HG03460 (cell line): ENCODE results near the gene CTTNBP2NL.
"Not testable (repeated sequence)": the region's sequence is repeated elsewhere in the genome, so short reads cannot be mapped to it uniquely, and the experiment has no call there.

Source experiments
- ATAC-seq: cut with Tn5 transposase; IDR thresholded peaks from one replicate; pipeline ENCODE4 v1.9.1; 2021; ENCODE audit not compliant: unreplicated experiment

CTTNBP2NL gene

DNA sequence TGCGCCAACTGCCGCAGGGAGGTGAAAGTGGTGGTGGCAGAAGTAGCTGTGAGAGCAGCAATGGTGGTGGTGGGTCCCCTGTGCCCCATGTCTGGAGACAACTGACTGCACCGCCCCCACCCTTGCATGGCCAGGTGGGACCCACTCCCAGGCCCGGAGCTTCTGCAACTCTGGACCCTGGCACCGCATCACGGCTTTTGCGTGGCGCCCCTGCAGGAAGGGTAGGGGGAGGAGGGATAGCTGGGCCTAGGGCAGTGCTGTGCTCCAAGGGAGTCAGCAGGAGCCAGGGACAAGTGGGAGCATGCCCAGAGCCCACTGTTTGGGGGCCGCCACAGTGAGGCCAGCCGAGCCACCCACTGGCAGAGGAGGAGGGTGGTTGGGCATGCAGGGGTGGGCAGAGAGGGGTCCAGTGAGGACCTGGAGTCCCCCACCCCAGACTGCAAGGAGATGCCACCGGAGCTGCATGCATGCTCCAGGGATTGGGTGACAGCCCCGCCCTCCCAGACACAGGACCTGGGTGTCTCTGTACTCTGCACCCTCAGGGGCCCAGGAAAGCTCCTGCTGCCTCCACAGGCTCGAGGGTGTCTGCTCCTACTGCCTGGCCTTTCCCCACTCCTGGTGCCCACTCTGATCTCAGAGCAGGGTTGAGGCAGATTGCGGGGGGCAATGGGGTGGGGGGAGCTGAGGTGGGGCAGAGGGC lies 9.8 kb upstream of the CTTNBP2NL start:
- ATAC-seq = no peak

DNA sequence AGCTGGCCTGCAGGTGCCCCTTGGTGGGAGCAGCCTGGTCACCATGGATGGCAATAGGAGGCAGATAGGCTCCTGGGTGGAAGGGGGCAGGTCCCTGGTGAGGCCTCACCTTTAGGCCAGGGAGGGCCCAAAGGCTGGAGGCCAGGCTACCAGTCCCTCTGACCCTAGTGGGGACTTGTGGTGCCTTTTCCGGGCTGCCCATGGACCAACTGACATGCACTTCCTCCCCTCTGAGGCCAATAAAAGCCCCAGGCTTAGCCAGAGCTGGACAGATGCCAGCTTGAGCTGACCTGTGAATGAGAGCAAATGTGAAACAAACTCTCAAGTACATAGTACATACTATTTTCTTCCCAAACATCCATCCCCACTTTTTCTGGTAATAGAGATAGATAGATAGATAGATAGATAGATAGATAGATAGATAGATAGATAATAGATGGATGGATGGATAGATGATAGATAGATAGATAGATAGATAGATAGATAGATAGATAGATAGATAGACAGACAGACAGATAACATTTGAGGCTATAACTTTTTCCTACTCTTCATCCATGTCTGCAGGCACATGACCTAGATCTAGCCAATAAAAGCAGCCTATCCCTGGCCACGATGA lies 9.2 kb upstream of the CTTNBP2NL start:
- no peak for ATAC-seq

DNA sequence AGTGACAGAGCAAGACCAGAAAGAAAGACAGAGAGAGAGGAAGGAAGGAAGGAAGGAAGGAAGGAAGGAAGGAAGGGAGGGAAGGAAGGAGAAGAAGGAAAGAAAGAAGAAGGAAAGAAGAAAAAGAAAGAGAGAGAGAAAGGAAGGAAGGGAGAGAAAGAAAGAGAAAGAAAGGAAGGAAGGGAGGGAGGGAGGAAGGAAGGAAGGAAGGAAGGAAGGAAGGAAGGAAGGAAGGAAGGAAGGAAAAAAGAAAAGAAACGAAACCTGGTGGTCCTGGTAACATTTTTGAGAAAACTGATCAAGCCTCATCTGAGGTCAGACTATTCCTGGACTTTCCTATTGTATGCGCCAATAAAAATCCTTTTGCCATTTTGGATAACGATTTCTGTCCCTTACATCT lies 8.2 kb upstream of the CTTNBP2NL start:
- ATAC-seq = no peak

DNA sequence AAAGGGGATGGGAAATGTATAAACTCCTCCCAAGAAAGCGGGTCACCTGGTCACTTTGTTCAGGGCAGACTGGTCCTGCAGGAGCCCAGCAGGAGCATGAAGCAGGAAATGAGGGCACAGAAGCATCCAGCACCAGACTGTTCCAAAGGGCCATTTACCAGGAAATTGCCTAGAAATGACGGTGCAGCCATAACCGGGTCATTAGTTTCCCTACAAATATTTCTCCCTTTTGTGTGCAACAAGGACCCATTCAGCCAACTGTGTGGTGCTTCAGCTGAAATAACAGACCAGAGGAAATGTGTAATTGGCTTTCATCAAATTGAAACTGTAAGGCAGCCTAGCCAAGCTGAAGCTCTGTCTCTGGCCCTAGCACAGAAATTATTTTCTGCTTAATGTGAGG lies 7.6 kb upstream of the CTTNBP2NL start:
- ATAC-seq = no peak

- no peak for ATAC-seq
Measured at GRCh38 chr1:112389689-112390088, 6.3 kb upstream of the CTTNBP2NL start.

DNA sequence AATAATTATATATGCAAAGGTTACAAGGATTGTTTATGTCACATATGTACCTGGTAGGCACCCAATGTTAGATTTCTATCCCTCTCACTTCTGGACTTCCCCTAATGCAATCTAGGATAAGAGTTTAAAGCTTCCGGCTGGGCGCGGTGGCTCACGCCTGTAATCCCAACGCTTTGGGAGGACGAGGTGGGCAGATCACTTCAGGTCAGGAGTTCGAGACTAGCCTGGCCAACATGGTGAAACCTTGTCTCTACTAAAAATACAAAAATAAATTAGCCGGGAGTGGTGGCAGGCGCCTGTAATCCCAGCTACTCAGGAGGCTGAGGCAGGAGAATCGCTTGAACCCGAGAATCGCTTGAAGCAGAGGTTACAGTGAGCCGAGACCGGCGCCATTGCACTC lies 5.7 kb upstream of the CTTNBP2NL start:
- ATAC-seq = not testable (repeated sequence)

- ATAC-seq = peak; percentile 69
Measured at GRCh38 chr1:112390775-112391602, 5.0 kb upstream of the CTTNBP2NL start.

DNA sequence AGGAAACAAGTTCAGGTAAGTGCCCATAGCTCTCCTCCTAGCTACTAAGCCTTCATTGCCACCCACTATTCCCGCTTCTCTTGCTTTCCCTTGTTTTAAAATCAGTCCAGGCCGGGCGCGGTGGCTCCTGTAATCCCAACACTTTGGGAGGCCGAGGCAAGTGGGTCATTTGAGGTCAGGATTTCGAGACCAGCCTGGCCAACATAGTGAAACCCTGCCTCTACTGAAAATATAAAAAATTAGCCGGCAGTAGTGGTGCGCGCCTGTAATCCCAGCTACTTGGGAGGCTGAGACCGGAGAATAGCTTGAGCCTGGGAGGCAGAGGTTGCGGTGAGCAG lies 4.4 kb upstream of the CTTNBP2NL start:
- no peak for ATAC-seq

DNA sequence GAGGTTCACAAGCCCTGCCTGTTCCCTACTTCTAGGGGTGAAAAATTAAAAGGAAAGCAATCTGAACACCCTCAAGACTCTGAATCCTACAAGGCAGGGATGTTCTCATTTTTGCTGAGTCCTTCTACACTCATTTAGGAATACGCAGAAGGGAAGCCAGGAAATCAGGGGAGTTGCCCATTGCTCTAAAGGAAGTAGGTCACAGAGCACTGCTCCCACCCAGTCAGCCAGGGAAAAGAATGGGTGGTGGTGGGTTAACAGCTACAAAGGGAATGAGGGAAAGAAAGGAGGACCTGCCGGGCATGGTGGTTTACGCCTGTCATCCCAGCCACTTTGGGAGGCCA lies 2.4 kb upstream of the CTTNBP2NL start:
- no peak for ATAC-seq

DNA sequence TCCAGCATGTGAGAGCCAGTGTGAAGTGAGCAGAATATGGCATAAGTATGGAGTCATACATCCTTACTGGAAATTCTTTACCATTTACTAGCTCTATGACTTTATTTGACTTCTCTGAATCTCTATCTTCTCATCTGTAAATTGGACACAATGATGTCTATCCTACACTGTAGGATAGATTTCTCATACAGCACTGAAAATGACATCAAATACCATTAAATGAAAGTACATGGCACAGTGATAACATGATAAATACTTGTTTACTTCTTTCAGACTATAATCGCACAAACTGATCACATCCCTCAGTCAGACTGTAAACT lies 1.3 kb upstream of the CTTNBP2NL start:
- ATAC-seq = no peak

GRCh38 chr1:112395256-112395820 lies 676 bp upstream of the CTTNBP2NL start:
- no peak for ATAC-seq

DNA sequence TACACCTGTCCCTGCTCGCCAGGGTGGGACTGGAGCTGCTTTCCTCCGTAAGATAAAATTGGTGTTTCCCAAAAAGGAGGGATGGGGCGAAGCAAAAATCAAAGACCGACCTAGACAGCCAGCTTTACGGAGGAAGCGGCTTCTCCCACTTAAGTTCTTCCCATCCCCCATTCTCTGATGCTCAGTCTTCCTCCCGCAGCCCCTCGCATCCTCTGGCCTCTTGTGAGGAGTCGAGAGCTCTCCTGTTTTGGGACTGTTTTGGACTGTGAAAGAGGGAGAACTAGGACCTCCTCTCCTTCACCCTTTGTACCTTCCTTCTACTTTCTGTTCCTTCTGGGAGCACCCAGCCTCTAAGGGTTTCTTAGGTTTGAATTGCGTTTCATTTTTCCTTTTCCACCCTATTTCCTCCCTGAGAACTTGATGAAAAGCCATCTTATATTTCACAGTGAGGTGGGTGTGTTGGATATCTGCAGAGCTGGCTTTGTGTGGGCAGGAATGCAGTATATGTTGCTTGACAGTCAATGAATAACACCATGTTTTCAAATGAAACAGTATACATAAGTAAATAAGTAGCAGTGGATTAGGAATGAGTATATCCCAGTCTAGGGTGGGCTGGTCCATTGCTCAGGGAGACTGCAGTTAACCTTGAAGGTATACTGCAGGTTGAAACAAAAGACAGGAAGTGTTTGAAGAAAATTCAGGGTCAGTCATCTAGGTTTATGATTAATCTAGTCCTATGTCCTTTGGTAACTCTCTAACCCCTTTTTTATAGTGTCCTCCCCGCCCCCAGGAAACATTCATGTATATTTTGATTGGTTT lies 848 bp downstream of the CTTNBP2NL start:
- ATAC-seq = no peak

DNA sequence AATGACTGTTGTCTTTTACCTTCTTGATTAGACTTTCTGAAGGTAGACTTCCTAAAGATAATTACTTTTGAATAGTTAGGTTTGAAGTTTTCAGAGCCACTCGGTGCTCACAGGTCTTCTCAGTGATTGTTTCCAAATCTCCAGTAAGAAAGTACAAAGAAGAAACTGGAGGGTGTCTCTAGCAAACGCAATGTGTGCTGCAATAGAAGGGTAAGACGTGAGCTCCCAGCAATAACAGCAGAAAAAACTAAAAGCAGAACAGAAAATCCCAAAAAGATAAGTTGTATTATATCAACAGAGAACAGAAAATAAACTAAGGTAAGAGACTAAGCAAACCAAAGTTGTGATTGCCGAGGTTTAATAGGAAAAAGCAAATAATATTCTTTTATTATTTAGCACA lies 1.8 kb downstream of the CTTNBP2NL start:
- no peak for ATAC-seq

DNA sequence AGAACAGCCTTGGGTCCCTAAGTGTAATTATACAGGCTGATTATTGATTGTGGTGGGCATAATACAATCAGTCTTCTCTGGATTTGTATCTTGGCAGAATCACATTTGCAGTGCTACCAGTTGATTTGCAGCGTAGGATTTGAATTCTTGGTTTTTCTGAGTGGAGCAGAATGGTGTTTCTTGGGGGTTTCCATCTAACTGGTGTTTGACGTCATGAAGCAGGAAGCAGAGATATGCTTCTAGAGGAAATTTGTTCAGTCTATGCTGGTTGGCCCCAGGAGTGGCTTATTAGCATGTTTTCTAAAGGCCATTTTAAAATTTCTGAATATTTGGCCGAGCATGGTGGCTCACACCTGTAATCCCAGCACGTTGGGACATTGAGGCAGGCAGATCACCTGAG lies 3.4 kb downstream of the CTTNBP2NL start:
- no peak for ATAC-seq

DNA sequence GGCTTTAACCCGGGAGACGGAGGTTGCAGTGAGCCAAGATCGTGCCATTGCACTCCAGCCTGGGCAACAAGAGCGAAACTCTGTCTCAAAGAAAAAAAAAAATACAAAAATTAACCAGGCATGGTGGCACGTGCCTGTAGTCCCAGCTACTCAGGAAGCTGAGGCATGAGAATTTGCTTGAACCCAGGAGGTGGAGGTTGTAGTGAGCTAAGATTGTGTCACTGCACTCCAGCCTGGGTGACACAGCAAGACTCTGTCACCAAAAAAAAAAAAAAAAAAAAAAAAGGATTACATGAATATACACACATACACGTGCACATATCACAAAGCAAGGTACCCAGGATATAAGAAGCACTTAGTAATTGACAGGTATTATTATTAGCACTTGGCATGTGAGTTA lies 4.7 kb downstream of the CTTNBP2NL start:
- not testable (repeated sequence) for ATAC-seq

DNA sequence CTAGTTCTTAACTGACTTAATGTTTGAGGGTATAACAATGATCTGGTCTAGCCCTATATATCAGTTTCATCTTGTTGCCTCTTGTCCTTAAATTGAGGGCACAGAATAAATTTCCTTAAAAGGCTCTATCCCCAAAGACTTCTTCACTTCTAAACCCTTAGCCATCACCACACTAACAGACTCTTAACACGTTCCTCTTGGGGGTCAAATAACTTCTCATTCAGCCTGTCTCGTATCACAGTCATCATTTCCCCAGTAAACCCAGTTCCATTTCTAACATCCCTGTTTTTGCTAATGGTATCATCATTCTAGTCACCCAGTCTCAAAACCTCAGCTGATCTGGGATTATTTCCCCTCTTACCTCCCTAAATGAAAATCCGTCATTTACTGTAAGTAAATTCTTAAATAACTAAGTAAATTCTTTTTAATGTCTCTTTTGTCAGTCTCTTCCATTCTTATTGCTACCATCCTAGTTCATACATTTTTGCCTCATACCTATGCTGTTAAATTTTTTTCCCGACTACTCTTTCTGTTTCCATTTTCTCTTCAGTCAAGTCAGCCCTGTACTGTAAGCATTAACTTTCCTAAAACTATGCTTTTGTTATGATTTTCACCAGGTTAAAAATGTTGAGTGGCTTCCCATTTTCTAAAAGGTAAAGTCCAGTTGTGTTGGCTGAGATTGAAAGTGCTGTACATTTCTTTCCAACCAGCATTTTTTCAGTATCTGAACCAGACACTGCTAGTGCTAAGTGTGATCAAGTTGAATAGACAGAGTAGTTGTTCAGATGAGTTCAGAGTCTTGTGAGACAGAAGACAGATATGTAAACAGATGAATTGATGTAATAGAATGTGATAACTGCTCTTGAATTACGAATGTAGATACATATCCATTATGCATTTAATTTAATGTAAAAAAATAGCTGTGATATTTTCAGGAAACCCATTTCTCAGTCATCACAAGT lies 6.9 kb downstream of the CTTNBP2NL start:
- no peak for ATAC-seq

DNA sequence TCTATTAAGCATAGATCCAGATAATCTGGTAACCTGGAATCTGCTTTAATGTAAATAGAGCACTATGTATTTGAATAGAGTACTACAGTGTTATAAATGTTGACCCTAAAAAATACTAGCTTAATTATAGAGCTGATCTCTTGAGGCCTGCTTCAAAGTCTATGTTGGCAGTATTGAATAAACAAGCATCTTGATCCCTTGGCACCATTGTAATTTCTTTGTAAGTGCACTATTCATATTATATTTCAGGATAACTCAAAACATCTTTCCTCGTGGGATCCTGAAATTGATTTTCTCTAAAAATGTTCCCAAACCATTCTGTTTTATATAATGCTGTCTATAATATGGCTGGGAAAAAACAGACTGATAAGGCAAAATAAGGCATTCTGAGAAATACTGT lies 10.8 kb downstream of the CTTNBP2NL start:
- no peak for ATAC-seq

- ATAC-seq = no peak
Measured at GRCh38 chr1:112409414-112409813, 13.4 kb downstream of the CTTNBP2NL start.

GRCh38 chr1:112410673-112411072 lies 14.7 kb downstream of the CTTNBP2NL start:
- no peak for ATAC-seq

DNA sequence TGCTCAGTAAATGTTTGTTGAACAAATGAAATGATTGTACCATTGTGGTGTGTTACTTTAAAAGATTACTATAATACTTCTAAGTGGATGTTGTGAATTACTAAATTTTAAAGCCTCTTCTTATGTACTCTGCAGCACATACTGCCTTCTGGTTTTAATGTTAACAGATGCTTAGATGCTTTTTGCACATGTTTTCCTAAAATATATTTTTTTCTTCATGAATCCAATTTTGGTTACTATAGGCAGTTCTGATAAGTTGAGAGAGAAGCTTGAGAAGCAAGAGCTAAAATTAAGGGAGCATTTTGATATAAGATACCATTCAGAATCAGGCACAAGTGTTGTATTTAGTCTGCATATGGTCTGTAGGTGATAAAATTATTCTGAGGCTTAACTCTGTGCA lies 21.3 kb downstream of the CTTNBP2NL start:
- no peak for ATAC-seq
